ENCODE results near the gene EEF1A1.
"Not testable (repeated sequence)": the region's sequence is repeated elsewhere in the genome, so short reads cannot be mapped to it uniquely, and the experiment has no call there.

The EEF1A1 gene

DNA sequence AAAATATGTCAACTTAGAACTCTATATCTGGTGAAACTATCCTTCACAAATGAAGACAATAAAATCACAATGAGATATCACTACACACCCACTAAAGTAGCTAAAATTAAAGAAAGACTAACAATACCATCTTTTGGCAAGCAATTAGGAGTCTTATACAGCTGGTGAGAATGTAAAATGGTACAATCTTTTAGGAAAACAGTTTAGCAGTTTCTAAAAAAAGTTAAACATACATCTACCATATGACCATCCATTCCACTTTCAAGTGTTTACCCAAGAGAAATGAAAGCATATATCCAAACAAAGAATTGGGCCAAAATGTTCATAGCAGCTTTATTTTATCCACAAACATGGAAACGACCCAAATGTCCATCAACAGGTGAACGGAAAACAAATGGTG is 13.8 kb upstream of the EEF1A1 start:
- DNase-seq: no peak

DNA sequence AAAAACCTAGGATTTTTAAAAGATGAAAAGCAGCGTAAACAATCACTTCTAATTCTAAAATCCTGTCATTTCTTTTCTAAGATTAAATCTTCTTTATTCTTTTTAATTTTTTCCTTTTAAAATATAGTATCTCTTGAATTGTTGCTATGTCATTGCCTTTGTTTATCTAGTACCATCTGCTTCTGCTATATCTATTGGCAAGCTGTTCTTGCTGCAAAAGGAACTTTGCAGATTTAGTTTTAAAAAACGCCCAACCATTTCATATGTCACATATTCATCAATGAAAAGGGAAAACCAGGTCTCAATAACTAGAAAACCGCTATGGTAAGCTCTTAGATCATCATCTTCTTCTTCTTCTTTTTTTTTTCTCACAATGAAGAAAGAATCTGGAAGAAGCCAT is 11.5 kb upstream of the EEF1A1 start:
- no peak for DNase-seq

DNA sequence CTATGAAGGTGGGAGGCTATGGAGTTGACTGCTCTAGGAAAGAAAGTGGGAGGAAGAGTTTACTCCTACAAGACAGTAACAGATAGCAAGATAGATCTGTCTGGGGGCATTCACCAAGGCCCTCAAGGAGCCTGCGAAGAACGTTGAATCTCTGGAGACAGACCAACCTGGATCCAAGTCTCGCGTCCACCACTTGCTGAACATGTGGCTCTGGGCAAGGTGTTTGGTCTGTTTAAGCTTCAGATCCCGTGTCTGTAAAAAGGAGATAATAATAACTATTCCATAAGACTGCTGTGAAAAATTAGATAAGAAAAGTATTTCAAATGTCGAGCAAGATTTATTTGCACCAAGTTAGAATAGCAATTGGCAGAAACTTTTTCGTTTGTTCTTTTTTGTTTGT is 8.1 kb upstream of the EEF1A1 start:
- DNase-seq: no peak

DNA sequence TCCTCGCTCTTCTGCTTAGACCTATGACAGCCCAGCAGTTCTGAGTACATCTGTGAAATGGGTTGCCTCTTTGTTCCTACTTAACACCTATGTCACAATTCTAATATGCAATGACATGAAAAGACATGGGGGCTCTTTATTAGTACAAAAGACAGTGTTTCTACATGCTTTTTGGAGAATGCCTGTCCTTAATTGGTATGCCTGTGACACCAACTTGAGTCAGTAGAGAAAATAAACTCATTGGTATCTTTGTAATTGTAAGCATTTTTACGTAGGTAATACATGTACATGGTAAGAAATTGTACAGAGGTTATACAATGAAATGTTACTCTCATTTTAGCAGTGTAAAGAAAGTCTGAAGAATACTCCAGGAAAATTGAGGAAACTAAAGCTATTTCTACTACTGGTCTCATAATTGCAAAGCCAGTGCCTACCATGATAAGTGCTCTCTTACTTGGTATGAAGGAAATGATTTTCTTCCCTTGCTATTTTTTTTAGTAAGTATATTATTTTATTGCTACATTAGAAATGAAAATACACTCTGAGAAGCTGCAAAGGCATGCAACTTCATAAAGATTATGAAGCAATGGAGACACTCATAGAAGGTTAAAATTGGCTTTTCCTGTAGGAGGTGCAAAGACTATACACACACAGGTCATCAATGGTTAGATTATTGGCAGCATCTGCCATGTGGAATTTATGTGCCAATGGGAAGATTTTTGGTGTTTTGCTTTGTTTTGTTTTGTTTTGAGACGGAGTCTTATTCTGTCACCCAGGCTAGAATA is 4.9 kb upstream of the EEF1A1 start:
- DNase-seq: no peak

DNA sequence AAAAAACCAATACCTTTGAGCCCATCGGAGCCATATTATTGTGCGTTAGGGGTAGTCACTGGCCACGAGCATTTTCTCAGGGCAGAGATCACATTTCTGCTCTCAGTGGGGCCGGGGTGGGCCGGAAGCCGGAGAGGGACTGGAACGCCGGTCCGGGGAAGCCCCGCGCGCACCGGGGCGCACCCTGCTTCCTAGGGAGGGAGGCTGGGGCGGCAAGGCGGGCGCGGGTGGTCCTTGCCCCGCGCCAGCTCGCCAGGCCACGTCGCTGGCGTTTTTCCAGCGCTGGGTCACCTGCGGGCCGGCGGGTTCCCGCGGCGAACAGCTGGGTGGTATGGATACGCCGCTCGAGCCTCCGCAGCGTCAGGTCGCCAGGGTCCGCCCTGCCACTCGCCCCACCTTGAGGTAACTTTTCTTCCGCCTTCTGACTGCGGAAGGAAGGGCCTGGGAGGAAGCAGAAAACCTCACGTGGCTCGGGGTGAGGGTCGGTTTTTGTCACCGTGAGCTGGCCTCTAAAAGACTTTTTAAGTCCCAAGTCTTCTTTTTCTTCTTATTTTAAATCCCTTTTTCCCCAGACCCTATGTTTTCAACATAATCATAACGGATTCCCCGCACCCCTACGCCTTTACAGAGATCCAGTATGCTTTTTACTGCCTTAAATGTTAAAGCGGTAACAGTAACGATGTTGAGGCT is 2.7 kb upstream of the EEF1A1 start:
- peak; percentile 77 for DNase-seq

DNA sequence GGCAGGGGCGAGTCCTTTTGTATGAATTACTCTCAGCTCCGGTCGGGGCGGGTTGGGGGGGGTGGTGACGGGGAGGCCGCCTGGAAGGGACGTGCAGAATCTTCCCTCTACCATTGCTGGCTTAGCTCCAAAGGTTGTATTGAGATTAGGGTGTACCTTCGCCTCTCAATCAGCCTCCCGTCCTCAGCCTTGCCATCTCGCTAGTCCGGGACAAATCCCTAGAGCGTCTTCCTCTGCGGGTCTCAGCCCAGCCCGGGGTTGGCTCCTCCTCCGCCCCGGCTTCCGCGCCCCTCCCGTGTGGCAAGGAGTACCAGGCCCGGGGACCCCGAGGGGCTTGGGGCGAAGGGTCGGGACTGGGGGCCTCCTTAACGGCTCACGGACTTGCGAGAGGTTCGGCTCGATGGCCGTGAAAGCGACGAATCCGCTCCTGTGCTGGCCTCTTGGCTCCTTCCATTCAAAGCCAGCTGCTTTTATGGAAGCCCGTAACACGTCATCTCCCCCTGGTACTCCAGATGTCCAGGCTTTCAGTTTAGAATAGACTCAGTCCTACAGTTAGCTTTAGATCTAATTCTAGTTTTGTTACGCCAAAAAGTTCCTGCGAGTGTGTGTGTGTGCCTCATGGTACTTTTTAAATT is 636 bp upstream of the EEF1A1 start:
- DNase-seq: peak; percentile 74

DNA sequence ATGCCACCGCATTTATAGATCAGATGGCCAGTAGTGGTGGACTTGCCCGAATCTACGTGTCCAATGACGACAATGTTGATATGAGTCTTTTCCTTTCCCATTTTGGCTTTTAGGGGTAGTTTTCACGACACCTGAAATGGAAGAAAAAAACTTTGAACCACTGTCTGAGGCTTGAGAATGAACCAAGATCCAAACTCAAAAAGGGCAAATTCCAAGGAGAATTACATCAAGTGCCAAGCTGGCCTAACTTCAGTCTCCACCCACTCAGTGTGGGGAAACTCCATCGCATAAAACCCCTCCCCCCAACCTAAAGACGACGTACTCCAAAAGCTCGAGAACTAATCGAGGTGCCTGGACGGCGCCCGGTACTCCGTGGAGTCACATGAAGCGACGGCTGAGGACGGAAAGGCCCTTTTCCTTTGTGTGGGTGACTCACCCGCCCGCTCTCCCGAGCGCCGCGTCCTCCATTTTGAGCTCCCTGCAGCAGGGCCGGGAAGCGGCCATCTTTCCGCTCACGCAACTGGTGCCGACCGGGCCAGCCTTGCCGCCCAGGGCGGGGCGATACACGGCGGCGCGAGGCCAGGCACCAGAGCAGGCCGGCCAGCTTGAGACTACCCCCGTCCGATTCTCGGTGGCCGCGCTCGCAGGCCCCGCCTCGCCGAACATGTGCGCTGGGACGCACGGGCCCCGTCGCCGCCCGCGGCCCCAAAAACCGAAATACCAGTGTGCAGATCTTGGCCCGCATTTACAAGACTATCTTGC is 725 bp downstream of the EEF1A1 start:
- peak; percentile 80 for DNase-seq

DNA sequence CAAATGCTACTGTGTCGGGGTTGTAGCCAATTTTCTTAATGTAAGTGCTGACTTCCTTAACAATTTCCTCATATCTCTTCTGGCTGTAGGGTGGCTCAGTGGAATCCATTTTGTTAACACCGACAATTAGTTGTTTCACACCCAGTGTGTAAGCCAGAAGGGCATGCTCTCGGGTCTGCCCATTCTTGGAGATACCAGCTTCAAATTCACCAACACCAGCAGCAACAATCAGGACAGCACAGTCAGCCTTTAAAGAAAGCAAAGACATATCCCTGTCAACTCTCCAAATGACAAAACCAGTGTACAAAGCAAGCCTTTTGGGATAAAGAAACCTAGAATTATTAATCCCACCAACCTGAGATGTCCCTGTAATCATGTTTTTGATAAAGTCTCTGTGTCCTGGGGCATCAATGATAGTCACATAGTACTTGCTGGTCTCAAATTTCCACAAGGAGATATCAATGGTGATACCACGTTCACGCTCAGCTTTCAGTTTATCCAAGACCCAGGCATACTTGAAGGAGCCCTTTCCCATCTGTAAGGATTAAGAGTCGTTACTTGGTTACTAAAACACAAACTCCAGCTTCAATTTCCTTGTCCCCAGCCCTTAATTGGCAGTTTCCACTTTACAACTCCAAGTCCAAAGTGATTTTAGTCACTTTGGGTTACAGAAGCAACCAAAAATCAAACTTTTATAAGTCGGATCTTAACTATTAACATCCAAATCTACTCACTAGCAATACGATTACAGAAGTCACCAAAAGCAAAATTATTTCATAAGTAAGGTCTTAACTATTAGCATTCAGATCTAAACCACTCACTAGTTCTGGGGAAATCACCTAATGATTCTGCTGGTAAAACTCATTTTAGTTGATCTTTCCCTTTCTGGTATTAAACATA is 1.6 kb downstream of the EEF1A1 start:
- DNase-seq: not testable (repeated sequence)

DNA sequence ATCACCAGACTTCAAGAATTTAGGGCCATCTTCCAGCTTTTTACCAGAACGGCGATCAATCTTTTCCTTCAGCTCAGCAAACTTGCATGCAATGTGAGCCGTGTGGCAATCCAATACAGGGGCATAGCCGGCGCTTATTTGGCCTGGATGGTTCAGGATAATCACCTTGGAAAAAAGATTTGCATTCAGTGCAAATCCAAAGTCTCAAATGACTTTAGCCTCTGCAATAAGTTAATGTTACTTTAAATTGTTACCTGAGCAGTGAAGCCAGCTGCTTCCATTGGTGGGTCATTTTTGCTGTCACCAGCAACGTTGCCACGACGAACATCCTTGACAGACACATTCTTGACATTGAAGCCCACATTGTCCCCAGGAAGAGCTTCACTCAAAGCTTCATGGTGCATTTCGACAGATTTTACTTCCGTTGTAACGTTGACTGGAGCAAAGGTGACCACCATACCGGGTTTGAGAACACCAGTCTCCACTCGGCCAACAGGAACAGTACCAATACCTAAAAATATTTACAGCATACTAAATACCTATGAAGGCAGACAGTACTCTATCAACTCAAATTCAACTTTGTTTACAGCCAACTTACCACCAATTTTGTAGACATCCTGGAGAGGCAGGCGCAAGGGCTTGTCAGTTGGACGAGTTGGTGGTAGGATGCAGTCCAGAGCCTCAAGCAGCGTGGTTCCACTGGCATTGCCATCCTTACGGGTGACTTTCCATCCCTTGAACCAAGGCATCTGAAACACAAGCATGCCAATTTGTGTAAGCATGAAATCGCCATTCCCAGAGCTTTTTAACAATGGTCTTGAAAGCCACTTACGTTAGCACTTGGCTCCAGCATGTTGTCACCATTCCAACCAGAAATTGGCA is 2.5 kb downstream of the EEF1A1 start:
- not testable (repeated sequence) for DNase-seq

DNA sequence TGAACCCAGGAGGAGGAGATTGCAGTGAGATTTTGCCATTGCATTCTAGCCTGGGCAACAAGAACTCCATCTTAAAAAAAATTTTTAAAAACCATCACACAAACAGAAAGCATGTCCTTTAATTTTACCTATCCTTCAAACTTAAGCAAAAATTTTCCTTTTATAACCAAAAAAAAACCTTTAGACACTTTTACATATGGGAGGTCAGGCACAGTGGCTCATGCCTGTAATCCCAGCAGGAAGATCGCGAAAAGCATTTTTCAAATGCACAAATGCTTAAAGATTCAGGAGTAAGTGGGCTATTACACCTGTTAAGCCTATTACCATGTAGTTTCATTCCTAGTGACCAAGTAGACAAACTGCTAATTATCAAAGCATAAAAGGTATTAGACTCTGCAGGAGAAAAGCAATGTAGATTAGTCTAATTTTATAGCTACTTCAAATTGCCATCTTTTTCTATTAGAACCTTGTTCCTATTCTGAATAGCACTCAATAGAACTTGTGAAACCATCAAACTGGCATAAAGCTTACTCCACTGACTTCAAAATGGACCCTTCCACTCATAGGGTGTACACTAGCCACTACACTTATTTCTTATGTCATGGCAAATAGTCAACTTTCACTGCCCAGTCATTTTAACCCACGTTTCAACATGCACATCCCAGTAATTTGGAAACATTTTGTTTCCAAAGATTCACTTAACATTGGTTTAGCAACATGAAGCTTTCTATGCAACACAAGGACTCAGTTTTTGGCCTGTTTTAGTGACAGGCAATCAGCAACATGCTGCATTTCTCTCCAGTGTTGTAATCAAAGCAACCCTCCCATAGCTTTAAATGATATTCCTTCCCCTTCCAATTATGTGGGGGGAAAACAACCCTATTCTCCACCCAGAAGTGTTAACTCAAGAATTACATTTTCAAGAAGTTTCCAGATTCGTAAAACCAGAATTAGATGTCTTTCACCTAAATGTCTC is 4.0 kb downstream of the EEF1A1 start:
- DNase-seq: no peak

DNA sequence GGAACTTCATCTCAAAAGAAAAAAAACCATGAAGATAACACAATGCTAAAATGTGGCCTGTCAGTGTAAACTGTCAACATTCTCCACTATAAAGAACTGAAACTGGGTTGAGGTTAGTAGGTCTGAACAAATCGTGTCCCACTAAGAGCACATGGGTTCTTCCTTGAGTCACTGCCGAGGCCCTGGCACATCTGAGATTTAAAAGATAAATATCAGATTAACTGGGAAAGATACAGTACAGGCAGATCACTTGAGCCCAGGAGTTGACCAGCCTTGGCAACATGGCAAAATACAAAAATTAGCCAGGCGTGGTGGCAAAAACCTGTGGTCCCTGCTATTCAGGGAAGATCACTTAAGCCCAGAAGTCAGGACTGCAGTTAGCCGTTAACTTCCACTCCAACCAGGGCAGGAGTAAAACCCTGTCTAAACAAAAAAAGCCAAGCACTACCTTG is 5.6 kb downstream of the EEF1A1 start:
- DNase-seq: no peak

DNA sequence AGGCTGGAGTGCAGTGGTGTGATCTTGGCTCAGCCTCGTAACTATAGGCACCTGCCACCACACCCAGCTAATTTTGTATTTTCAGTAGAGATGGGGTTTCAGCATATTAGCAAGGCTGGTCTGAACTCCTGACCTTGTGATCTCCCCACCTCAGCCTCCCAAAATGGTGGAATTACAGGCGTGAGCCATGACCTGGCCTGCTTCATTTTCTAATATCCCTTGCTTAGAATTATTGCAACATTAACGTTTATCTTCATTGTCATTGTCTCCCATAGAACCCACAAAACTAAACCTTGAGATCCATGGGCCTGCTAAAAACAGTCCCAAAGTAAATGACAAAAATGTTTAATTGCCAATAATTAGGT is 6.1 kb downstream of the EEF1A1 start:
- DNase-seq: no peak

DNA sequence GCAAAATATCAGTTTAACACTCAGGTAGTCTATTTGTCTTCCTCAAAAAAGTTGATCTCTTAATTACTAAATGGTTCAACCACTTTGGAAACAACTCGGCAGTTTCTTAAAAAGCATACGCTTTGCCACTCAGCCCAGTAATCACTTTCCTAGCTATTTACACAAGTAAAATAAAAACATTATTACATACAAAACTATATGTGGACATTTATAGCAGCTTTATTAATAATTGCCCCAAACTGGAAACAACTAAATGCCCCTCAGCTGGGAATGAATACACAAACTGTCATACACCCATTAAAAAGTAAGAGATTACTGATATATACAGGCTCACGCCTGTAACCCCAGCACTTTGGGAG is 7.4 kb downstream of the EEF1A1 start:
- DNase-seq: no peak

DNA sequence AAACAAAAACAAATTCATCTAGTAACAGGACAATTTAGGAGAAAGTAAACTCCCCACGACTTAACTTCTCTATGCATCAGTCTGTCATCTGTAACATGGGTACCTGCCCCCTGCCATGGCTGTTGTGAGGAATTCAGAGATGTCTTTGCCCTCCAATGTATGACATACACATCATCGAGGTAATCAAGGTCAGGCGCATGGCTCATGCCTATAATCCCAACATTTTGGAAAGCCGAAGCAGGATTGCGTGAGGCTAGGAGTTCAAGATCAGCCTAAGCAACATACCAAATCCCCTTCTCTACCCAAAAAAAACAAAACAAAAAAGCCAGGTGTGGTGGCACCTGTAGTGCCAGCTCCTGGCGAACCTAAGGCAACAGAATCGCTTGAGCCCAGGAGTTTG is 9.0 kb downstream of the EEF1A1 start:
- no peak for DNase-seq

DNA sequence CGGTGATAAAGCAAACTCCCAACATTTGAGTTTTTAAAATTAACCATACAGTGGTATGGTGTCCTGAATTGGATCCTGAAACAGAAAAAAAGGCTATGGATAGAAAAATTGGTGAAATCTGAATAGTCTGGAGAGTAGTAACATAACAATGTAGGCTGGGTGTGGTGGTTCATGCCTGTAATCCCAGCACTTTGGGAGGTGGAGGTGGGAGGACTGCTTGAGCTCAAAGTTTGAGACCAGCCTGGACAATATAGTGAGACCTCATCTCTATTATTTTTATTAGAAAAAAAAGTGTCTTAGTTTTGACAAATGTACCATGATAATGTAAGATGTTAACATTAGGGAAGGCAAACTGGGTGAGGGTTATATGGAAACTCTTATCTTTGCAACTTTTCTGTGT is 11.0 kb downstream of the EEF1A1 start:
- no peak for DNase-seq

DNA sequence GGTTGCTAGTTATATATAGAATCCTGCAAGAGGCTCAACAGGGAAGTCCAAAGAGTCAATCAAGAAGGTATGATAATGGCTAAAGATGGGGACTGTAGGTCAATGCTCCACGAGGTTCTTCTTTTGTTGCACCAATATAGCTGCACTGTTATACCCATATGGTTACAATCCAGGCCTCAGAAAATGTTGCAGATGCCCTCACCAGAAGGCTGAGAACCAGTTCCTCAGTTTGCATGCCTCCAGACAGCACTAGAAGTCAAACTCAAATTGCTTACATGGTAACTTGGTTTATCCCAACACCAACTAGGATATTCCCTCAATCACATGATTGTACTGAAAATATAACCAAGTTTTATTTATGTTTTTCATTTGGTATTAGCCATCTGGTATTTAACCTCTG is 12.1 kb downstream of the EEF1A1 start:
- no peak for DNase-seq

DNA sequence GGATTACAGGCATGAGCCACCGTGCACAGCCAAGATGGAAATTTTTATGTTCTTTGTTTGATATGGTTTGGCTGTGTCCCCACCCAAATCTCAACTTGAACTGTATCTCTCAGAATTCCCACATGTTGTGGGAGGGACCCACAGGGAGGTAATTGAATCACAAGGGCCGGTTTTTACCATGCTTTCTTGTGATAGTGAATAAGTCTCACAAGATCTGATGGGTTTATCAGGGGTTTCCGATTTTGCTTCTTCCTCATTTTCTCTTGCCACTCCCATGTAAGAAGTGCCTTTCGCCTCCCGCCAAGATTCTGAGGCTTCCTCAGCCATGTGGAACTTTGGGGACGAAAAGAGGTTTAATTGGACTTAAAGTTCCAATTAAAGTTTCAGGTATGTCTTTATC is 14.6 kb downstream of the EEF1A1 start:
- no peak for DNase-seq

DNA sequence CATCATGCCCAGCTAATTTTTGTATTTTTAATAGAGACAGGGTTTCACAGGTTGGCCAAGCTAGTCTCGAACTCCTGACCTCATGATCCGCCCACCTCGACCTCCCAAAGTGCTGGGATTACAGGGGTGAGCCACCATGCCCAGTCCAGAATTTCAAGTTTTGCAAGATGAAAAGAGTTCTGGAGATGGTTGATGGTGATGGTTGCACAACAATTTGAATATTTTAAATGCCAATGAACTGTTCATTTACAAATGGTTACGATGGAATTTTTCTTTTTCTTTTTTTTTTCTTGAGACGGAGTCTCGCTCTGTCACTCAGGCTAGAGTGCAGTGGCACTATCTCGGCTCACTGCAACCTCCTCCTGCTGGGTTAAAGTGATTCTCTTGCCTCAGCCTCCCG is 15.1 kb downstream of the EEF1A1 start:
- not testable (repeated sequence) for DNase-seq

DNA sequence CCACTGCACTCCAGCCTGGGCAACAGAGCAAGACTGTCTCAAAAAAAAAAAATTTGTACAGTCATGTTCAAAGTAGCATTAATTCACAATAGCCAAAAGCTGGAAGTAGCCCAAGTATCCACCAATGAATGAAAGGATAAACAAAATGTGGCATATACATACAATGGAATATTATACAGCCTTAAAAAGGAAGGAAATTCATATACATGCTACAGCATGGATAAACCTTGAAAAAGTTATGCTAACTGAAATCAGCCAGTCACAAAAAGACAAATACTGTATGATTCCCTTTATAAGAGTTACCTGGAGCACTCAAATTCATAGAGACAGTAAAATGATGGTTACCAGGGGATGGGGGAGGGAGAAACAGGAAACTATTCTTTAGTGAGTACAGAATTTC is 15.7 kb downstream of the EEF1A1 start:
- no peak for DNase-seq

DNA sequence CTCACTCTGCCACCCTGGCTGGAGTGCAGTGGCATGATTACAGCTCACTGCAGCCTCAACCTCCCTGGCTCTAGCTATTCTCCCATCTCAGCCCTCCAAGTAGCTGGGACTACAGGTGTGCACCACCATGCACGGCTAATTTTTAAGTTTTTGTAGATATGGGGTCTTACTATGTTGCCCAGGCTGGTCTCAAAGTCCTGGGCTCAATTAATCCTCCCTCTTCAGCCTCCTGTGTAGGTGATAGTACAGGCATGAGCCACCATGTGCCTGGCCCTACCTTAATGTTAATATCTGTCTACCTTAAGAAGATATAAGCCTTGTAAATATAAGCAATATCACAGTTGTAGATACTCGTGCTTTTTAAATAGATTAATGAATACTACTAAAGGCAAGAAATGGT is 16.7 kb downstream of the EEF1A1 start:
- DNase-seq: no peak
